HG03575 (cell line): ENCODE data around the gene ZNF273.

Experiments
- ATAC-seq: cut with Tn5 transposase; IDR thresholded peaks from one replicate; pipeline ENCODE4 v1.9.1; 2021; ENCODE audit not compliant: unreplicated experiment, insufficient number of reproducible peaks, low FRiP score; ENCODE audit errors: extremely low read depth

Gene ZNF273

DNA sequence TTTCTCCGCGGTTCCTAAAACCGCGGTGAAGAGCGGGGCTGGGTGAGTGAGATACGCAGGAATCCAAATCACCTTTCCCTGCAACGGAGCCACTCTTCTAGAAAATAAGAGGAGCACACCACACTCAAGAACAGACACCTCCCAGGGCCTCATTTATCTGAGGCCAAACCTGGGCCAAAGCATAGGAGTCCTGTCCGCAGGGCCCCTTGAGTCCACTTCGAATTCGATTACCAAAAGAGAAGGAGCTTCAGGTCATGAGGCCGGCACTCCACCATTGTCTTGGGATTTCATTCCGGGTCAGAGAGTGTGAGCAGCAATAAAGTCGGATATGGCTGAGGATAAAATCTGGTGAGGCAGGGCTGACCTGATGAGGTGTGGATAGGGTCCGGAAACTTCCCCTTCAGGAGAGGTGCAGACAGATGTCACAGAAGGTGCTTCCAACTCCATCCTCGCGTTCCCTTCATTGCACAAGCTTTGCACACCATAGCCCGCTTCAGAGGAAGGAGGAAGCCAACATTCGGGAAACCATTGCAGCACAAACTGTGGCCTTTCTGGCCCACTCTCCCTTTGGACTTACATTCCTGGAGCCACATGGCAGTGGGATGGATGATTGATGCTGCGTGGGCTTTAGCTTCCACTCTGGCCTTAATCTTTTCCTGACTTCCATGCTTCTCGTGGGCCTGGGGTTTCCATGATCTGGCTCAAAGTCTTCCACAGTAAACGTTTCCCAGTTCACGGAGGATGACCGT, 27.2 kb upstream of the ZNF273 start:
- no peak for ATAC-seq

DNA sequence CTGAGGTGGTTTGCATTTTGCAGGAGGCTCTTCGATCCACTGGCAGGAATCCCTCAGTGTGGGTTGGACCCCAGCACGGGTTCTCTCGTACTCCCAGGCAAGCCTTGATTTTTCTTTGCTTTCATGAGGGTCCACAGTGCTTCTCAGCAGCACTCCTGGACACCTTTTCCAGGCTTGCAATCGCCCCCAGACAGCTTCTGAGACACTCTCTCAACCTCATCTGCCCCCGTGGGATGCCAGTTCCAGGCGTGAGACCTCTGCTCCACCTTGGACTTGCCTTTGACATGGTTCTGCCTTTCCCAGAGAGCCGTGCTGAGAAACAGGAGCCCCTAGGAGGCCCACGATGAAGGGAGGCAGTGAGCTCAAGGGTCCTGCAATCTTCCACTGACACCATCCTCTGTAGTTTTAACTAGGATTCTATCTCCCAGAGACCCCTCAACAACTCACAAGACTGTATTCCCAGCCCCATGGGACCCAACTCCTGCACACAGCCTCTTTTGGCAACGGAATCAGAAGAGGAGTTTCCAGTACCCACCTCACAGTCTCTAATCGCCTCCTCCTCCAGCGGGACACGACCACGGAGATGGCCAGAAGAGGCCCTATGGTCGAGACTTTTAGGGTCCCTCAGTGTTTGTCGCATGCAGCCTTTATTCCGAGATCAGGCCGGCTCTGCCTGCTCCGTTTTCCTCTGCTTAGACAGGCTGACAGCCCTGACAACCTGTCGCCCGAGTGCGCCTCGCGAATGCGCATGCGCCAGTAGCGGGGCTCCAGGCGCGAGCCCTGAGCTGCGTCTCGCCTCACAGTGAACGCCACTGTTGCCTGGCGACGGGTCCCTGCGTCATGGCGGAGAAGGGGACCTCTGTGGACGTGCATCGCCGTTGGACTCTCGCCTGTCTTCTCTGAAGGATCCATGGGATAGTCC, 26.0 kb upstream of the ZNF273 start:
- no peak for ATAC-seq

GRCh38 chr7:64877714-64878610, 25.1 kb upstream of the ZNF273 start:
- no peak for ATAC-seq

DNA sequence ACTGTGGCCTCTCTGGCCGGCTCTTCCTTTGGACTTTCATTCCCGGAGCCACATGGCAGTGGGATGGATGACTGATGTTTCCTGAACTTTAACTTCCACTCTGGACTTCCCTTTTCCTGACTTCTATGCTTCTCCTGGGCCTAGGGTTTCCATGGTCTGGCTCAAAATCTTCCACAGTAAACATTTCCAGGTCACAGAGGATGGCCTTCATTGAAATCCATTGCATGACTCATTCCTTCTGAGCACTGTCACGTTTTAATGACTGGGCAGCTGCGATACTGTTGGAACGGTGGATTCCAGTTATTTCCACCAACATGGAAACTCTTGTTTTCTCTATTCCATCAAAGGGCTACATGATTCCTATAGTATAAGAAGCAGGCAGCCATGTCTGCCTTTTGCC, 24.4 kb upstream of the ZNF273 start:
- ATAC-seq = no peak

- no peak for ATAC-seq
Measured at GRCh38 chr7:64879086-64879730, 23.9 kb upstream of the ZNF273 start.

DNA sequence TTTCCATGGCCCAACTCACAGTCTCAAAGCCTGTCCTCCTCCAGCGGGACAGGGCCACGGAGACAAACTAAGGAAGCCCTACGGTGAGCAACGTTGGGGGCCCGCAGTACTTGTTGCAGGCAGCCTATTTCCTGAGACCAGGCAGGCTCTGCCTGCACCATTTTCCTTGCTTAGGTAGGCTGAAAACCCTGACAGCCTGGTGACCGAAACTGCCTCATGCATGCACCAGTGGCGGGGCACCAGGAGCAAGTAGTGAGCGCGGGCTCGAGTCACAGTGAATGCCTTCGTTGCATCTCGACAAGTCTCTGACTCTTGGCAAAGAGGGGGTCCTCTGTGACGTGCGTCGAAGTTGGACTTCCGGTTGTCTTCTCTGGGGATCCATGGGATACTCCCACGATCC, 23.3 kb upstream of the ZNF273 start:
- no peak for ATAC-seq

DNA sequence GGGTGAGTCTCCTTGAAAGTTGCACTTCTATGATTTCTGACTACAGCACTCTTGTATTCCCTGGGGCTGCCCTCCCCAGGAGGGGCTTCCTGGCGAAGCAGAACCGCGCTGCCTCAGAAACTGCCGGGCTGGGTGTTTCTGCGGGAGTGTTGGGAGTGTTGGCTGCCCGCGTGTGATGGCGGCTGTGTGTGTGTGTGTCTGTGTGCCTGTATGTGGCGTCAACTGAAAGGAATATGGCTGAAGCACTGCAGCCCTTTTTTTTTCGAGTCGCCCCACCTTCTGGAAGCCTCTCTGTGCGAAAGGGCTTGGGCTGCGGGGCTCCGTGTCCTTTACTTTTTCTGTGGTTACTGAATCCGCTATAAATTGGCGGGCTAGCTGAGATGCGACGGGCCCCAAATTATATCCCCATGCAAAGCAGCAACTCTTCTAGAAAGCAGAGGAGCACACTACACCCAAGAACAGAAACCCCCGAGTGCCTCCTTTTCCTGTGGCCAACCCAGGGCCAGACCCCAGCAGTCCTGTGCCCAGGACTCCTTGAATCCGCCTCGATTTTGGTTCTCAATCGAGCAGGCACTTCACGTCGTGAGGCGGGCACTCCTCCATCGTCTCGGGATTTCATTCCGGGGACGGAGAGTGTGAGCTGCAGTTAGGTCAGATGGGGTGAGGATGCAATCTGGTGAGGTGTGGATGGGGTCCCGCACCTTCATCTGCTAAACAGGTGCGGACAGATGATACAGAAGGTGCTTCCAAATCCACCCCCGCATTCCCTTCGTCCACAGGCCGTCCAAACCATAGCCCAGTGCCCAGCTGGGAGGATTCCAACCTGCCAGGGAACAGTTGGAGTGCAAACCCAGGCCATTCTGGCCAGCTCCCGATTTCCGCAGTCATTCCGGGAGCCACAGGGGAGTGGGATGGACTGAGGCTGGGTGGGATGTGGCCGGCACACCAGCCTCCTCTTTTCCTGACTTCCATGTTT, 22.5 kb upstream of the ZNF273 start:
- ATAC-seq = no peak

DNA sequence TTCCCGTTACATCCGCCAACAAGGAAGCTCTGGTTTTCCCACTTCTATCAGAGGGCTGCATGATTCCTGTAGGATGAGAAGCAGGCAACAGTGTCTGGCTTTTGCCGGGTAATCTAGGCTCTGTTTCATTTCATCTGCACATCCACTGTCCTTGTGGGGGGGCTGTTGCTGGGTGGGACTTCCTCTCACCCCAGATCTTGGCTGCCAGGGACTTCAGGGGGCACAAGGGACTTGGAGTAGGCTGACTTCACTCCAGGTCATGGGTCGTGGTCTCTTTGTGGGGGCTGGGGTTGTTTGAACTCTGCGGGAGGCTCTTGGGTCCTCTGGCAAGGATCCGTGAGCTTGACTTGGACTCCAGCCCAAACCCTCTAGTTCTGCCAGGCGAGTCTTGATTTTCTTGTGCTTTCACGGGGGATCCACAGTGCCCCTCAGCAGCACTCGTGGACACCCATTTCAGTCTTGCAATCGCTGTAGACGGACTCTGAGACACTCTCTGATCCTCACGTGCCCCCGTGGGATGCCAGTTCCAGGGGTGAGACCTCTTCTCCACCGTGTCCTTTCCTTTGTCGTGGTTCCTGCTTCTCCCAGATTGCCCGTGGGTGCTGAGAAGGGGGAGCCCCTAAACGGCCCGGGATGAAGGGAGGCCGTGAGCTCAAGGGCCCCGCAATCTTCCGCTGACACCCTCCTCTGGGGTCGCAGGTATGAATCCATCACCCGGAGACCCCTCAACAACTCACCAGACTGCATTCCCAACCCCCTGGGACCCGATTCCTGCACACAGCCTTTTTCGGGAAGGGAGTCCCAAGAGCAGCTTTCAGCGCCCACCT, 21.4 kb upstream of the ZNF273 start:
- no peak for ATAC-seq

- no peak for ATAC-seq
Measured at GRCh38 chr7:64882341-64883112, 20.5 kb upstream of the ZNF273 start.

DNA sequence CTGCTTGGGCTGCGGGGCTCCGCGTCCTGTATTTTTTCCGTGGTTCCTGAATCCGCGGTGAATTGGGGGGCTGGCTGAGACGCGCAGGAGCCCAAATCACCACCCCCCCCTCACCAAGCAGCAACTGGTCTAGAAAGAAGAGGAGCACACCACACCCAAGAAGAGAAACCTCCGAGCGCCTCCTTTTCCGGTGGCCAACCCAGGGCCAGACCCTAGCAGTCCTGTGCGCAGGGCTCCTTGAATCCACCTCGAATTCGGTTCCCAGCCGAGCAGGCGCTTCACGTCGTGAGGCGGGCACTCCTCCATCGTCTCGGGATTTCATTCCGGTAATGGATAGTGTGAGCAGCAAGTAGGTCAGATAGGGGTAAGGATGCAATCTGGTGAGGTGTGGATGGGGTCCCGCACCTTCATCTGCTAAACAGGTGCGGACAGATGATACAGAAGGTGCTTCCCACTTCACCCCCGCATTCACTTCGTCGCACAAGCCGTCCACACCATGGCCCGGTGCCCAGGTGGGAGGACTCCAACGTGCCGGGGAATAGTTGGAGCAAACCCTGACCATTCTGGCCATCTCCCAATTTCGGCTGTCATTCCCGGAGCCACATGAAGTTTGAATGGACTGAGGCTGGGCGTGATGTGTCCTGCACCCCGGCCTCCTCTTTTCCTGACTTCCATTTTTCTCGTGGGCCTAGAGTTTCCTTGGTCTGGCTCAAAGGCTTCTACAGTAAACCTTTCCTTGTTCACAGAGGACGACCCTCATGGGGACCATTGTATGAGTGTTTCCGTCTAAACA, 19.8 kb upstream of the ZNF273 start:
- no peak for ATAC-seq

- ATAC-seq = no peak
Measured at GRCh38 chr7:64884085-64884912, 18.8 kb upstream of the ZNF273 start.

DNA sequence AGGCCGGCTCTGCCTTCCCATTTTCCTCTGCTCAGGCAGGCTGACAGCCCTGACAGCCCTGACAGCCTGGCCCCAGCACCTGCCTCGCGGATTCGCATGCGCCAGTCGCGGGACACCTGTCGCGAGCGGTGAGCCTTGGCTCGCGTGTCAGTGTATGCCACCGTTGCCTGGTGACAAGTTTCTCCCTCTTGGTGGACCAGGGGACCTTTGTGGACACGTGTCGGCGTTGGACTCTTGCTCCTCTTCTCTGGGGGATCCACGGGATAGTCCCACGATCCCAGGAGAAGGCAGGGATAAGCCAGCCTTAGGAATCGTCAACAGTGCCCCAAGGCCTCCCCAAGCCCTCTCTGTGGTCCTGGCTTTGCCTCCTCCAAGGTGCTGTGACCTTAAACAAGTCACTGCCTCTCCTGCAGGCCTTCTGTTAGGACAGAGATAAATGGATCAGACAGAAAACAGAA, 18.1 kb upstream of the ZNF273 start:
- ATAC-seq = no peak

DNA sequence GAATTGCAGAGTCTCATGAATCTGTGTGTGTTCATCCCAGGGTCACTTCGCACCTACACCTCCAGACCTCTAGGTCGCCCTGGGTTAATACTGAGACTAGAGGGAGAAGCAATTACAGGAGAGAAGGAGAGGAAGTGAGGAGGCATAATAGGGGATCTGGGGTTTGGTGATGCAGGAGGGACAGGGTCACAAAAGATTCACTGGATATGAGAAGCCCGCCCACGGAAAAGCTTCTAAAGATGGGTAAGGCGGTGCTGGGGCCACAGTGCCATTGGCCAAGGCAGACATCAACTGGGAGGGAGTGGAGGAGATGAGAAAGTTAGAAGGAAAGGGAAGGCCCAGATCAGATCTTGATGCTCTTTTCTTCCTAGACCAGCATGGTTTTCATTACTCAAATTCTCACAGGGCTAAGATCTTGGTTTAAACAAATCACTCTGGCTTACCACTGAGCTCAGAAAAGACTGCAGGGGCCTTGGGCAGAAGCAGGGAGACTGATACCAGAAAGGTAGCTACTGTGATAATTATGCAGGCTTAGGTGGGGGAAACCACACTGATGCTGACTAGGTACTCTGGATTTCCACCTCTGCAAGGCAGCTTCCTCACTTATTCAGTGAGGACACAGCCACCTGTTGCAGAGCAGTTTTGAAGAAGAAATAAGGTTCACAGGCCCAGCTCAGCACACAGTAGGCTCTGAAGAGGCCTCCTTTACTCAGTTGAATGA, 17.4 kb upstream of the ZNF273 start:
- no peak for ATAC-seq

GRCh38 chr7:64886956-64887545, 16.0 kb upstream of the ZNF273 start:
- ATAC-seq = no peak
